Endothelial cell of umbilical vein (primary cell): Measurements from ENCODE around the gene KCNMA1. TPM values are rescaled to one million over a fixed set of nuclear protein-coding genes. Genes with fewer than 3 reads are reported as not detected.

Source experiments
- BruUV-seq: library from RNA; stranded (reverse); fragments of 400-500 nt; replicated peaks from 2 replicates; lab custom pipeline; 2021; lab: Mats Ljungman, UMichigan
- CTCF ChIA-PET: fragments of 300-600, 350-600 bp; sonication (Branson Sonifier 250); formaldehyde crosslinking; loops from one replicate; lab custom pipeline; 2021; ENCODE audit warnings: antibody characterized with exemption, inconsistent platforms; lab: Charles Lee
- POLR2A ChIA-PET: fragments of 300-600, 350-600 bp; sonication (Branson Sonifier 250); formaldehyde crosslinking; loops from one replicate; lab custom pipeline; 2021; ENCODE audit warnings: antibody characterized with exemption, inconsistent platforms; lab: Charles Lee
- DNase-seq: peaks from one replicate; pipeline ENCODE4 v3.0.0-alpha.2; 2011; ENCODE audit warnings: low read depth, low spot score
- FAIRE-seq: peaks from 2 replicates; lab custom pipeline; 2011; peaks lifted over from hg19 to GRCh38; lab: Jason Lieb, UNC
- H2AFZ ChIP-seq: 2 replicates; pipeline ENCODE4 v1.6.0; 2012; ENCODE audit warnings: low read depth, low read length, control low read depth, inconsistent platforms
- H3K27ac ChIP-seq: 2 replicates; pipeline ENCODE4 v1.5.1; 2011; ENCODE audit warnings: low read depth, mild to moderate bottlenecking, control low read depth, low read length, moderate library complexity; ENCODE audit not compliant: insufficient read depth
- H3K27me3 ChIP-seq, 2 experiments: 2 replicates each; pipeline versions ENCODE4 v1.6.0 to v1.6.1; 2011; ENCODE audit warnings: low read length in 2 of 2, mixed read lengths in 1 of 2; ENCODE audit not compliant: control insufficient read depth in 2 of 2, insufficient read depth in 2 of 2
- H3K36me3 ChIP-seq, 2 experiments: 2 replicates in 1 of 2; 3 replicates in 1 of 2; pipeline ENCODE4 v1.5.1; 2011; ENCODE audit warnings: low read length in 2 of 2, mild to moderate bottlenecking in 1 of 2, moderate library complexity in 1 of 2; ENCODE audit not compliant: control insufficient read depth in 2 of 2, insufficient read depth in 2 of 2; ENCODE audit errors: extremely low read depth in 1 of 2
- H3K4me1 ChIP-seq: 3 replicates; pipeline ENCODE4 v1.5.1; 2011; ENCODE audit warnings: mild to moderate bottlenecking, low read length; ENCODE audit not compliant: control insufficient read depth, insufficient read depth; ENCODE audit errors: extremely low read depth
- H3K4me2 ChIP-seq: 2 replicates; pipeline ENCODE4 v1.6.1; 2011; ENCODE audit warnings: low read length, control low read depth, mixed read lengths; ENCODE audit not compliant: insufficient read depth
- H3K4me3 ChIP-seq, 3 experiments: fragments of 200-600 bp in 1 of 3; sonication (generic), shearing (Covaris generic) in 1 of 3; replicated peaks in 1 of 3; 2 replicates each; pipeline ENCODE4 v1.5.1; 2011 to 2016; ENCODE audit warnings: control low read depth in 3 of 3, low read length in 3 of 3, mild to moderate bottlenecking in 2 of 3, inconsistent platforms in 1 of 3, low read depth in 1 of 3, moderate library complexity in 1 of 3; ENCODE audit not compliant: insufficient read depth in 1 of 3
- H3K79me2 ChIP-seq: 2 replicates; pipeline ENCODE4 v1.6.0; 2012; ENCODE audit warnings: low read length, inconsistent platforms; ENCODE audit not compliant: control insufficient read depth, insufficient read depth
- H3K9ac ChIP-seq: replicated peaks from 2 replicates; pipeline ENCODE3; 2011; ENCODE audit warnings: low read length, control low read depth; ENCODE audit not compliant: insufficient read depth; ENCODE audit errors: extremely low read depth
- H3K9me1 ChIP-seq: replicated peaks from 3 replicates; pipeline ENCODE4 v1.6.0; 2011; ENCODE audit warnings: mild to moderate bottlenecking, low read length; ENCODE audit not compliant: control insufficient read depth, insufficient read depth; ENCODE audit errors: extremely low read depth
- H3K9me3 ChIP-seq: replicated peaks from 2 replicates; pipeline ENCODE4 v1.5.1; 2012; ENCODE audit warnings: low read length, inconsistent platforms; ENCODE audit not compliant: control insufficient read depth, insufficient read depth
- H4K20me1 ChIP-seq: replicated peaks from 2 replicates; pipeline ENCODE3; 2011; ENCODE audit warnings: mild to moderate bottlenecking, low read length; ENCODE audit not compliant: control insufficient read depth, insufficient read depth; ENCODE audit errors: extremely low read depth
- CTCF ChIP-seq, 2 donors: IDR thresholded peaks; 1 replicate in 1 of 2; 2 replicates in 1 of 2; pipeline ENCODE4 v1.5.1; 2011; ENCODE audit warnings: low read length in 2 of 2, mild to moderate bottlenecking in 2 of 2, moderate library complexity in 2 of 2, control low read depth in 1 of 2, inconsistent platforms in 1 of 2, low read depth in 1 of 2; ENCODE audit not compliant: insufficient read depth in 1 of 2; ENCODE audit errors: extremely low read depth in 1 of 2
- EZH2 ChIP-seq: IDR thresholded peaks from 2 replicates; pipeline ENCODE4 v1.6.1; 2012; ENCODE audit warnings: borderline replicate concordance, low read depth, mild to moderate bottlenecking, moderate library complexity, low read length, inconsistent platforms; ENCODE audit not compliant: severe bottlenecking
- FOS ChIP-seq: IDR thresholded peaks from 2 replicates; pipeline ENCODE4 v1.6.1; 2011; ENCODE audit warnings: mild to moderate bottlenecking, low read length, moderate library complexity, borderline replicate concordance; ENCODE audit not compliant: insufficient read depth
- GATA2 ChIP-seq: IDR thresholded peaks from 2 replicates; pipeline ENCODE4 v1.7.0; 2011; ENCODE audit warnings: low read depth, mild to moderate bottlenecking, moderate library complexity, mixed read lengths, low read length; ENCODE audit not compliant: insufficient read length, insufficient read depth
- JUN ChIP-seq: IDR thresholded peaks from 2 replicates; pipeline ENCODE4 v1.6.1; 2011; ENCODE audit warnings: borderline replicate concordance, low read depth; ENCODE audit not compliant: insufficient read length, insufficient read depth
- MAX ChIP-seq: IDR thresholded peaks from 2 replicates; pipeline ENCODE4 v1.6.1; 2011; ENCODE audit not compliant: insufficient read depth, insufficient read length
- MYC ChIP-seq: IDR thresholded peaks from one replicate; pipeline ENCODE4 v1.6.1; 2011; ENCODE audit warnings: mild to moderate bottlenecking, low read depth, low read length
- POLR2A ChIP-seq: IDR thresholded peaks from 2 replicates; pipeline ENCODE4 v1.6.1; 2012; ENCODE audit warnings: low read depth, mild to moderate bottlenecking, control low read depth, low read length
- POLR2AphosphoS5 ChIP-seq: IDR thresholded peaks from 2 replicates; pipeline ENCODE4 v1.6.1; 2012; ENCODE audit warnings: low read depth, mild to moderate bottlenecking, control low read depth, low read length, moderate library complexity; ENCODE audit not compliant: insufficient read depth
- dilution Hi-C: fragments of 300-500 bp; cut with MboI; formaldehyde crosslinking; loops from one replicate; pipeline ENCODE4 v1.15.0; 2019; ENCODE audit warnings: low sequenced_read_pairs; ENCODE audit not compliant: extremely low pct_ligation_motif_present
- intact Hi-C: fragments of 100-400 bp; cut with micrococcal nuclease; formaldehyde crosslinking; loops from one replicate; pipeline ENCODE4 v1.10.0; 2022
- polyA plus RNA-seq, 4 experiments: library from polyadenylated mRNA; depleted of rRNA in 3 of 4; stranded (reverse) in 3 of 4; unstranded in 1 of 4; fragments of >200 nt; gene quantifications; 2 replicates each; pipeline versions ENCODE4 v1.2.1 to v1.2.3, GENCODE V29; 2011 to 2012; ENCODE audit warnings: missing spikeins in 1 of 4
- total RNA-seq: library from RNA; stranded (reverse); gene quantifications from 2 replicates; pipeline ENCODE4 v1.2.3, GENCODE V29; 2021

The KCNMA1 gene
- total and polyA plus RNA-seq, 2 donors (not counting 3 experiments of a cell fraction or from before 2014, with no cell fraction given): 0.10 to 0.82 TPM

- Histone ChIP-seq H3K36me3 (no peaks in the 10 kb centered on the region), H3K9me3 (no peaks in the 10 kb centered on the region), H3K79me2 (no peaks in the 10 kb centered on the region), H3K4me3 (no peak overlapping the region), H2AFZ (no peak overlapping the region), H3K9me1 (no peaks in the 10 kb centered on the region), H3K9ac (no peak overlapping the region), H4K20me1 (no peaks in the 10 kb centered on the region), H3K27me3 (peaks cover 1 to 7% of the 10 kb centered on the region in 2 experiments), H3K27ac (no peak overlapping the region), H3K4me2 (no peak overlapping the region), H3K4me1 (no peaks in the 10 kb centered on the region)
- TF ChIP-seq MAX (no peak), EZH2 (no peak), JUN (no peak), POLR2AphosphoS5 (no peak), MYC (no peak), POLR2A (no peak), GATA2 (no peak), FOS (no peak), CTCF (IDR thresholded peaks at IDR 0.05; ENCODE audit: extremely low read depth in 1 of 2, insufficient read depth in 1 of 2, low read depth in 1 of 2, low read length in 2 of 2) (no peak)
- ChIA-PET POLR2A (no interaction called here), CTCF (no interaction called here)
- DNase-seq (no peak), FAIRE-seq (no peak)
- BruUV-seq: no TSS peak
- intact Hi-C loops: no loop called here
- dilution Hi-C loops: no loop called here
Measured at GRCh38 chr10:77478962-77479359, 158.6 kb downstream of the KCNMA1 start.
